ENCODE measurements around the gene CDK14.

The CDK14 gene

DNA sequence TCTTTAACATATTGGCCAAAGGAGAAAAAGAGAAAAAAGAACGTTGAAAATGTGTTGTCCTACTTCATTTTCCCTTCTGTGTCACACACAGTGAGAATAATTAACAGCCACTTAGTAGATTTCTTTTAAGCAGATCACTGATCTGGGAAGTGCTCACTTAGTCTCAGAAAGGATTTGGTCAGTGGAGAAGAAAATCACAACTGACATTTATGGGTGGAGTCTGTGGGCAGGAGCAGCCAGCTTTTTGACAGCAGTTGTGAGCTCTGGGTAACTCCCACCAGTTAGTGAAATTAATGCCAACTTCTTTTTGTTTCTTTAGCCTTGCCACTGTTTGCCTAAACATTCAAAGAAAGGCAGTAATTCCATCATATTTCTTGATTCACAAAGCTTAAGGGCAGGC, 49.7 kb downstream of the CDK14 start:
- DNase-seq, result no peak

DNA sequence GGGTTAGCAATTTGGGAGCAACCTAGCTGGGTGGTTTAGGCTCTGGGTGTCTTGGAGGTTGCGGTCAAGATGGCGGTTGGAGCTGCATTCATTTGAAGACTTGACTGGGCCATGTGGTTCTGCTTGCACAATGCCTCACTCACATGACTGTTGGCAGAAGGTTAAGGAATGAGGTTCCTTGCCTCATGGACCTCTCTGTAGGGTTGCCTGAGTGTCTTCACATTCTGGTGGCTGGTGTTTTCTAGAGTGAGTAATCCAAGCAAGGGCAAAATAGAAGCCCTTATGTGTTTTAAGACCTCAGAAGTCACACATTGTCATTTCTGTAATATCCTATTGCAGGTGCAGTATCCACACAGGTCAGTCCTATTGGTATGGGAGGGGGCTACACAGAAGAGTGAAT, 52.0 kb downstream of the CDK14 start:
- DNase-seq, result no peak

DNA sequence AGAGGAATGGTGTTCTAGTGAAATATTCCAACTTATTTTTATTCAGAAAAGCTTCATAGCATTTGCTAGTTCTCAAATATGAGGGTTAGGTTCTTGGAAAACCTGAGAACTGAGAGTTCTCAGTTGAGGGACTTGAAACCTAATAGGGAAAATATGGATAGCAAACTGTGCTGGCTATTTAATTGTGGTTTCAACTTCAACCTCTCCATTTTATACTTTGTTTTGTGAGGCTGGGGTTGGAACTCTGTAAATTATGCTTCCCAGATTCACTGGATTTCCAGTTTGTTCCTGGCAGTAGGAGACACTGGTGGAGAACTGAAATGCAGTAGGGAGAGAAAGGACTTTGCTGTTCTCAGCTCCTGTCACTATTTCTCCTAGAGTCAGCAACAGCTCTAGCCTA, 52.7 kb downstream of the CDK14 start:
- no peak for DNase-seq

DNA sequence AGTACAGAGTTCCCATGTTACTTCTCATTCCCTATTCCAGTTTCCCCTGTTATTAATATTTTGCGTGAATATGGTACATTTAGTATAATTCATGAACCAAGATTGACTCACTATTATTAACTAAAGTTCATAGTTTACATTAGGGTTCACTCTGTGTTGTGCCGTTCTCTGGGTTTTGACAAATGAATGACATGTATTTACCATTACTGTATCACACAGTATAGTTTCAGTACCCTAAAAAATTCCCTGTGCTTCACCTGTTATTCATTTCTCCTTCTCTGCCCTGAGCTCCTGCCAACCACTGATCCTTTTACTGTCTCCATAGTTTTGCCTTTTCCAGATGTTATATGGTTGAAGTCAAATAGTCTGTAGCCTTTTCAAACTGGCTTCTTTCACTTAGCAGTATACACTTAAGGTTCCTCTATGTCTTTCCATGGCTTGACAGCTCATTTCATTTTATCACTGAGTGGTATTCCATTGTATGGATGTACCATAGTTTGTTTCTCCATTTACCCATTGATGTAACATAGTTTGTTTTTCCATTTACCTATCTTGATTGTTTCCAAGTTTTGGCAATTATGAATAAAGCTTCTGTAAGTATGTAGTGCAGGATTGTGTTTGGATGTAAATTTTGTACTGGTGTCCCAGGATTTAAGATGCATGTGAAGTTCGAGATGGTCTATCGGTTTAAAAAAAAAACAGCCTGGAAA, 58.8 kb downstream of the CDK14 start:
- DNase-seq, result no peak

DNA sequence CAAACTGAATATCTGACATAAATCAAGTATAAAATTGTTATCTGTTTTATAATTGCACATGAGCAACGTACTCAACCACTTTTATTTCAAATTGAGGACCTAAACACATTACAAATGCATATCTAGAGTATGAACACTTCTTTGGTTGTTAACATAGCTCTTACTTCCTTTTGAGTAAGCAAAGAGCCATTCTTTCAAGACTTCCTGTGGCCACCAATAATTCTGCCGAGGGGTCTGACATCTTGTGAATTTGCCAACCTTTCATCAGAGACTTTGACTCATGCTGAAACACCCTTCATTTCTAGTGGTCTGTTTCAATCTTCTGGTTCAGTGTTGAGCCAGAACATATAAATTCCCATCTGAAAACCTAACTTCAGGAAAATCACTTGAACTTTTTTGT, 59.4 kb downstream of the CDK14 start:
- DNase-seq, result no peak

DNA sequence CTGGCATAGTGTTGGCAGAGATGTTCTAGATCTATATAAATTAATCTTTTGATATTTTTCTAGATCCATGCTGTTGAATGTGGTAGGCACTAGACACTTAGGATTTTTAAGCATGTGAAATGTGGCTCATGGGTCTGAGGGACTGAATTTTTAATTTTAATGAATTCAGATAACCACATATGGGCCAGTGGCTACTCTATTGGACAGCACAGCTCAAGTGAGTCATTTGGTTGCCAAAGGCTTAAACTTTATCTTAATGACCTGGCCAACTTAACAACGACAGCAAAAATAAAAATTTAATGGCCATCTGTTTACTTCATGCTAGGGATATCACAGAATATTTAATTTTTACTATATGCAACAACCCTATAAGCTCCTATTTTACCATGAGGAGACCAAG, 61.4 kb downstream of the CDK14 start:
- DNase-seq, result no peak

DNA sequence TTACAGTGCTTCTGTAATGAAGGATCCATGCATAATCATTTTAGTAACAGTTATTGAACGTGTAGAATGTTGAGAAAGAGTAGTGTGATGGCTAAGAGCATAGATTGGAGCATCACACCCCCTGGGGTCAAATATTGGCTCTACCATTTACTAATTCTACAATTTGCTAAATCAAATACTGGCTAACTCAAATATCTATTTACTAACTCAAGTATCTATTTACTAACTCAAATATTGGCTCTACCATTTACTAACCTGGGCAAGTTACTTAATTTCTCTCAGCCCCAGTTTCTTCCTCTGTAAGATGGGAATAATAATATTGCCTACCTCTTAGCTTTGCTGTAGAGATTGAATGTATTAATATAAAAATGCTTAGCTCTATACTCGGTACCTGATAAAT, 64.0 kb downstream of the CDK14 start:
- DNase-seq, result no peak

DNA sequence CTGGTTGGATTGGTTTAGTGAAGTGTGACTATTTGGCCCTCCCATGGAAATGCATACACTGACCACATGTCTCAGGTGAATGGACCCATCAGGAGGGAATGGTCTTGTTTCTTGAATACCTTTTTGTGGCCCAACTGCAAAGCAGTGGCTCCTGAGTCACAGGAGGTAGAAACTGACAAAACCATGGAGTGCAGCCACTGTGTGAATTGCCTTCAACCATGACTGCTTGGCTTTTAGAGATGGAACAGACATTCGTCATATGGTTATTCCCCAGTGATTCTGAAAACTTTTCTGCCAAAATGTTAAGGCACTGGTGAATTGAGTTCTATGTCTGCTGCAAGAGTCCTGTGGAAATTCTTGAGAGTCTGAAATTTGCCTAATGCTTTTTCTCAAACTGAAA, 64.7 kb downstream of the CDK14 start:
- DNase-seq, result no peak

DNA sequence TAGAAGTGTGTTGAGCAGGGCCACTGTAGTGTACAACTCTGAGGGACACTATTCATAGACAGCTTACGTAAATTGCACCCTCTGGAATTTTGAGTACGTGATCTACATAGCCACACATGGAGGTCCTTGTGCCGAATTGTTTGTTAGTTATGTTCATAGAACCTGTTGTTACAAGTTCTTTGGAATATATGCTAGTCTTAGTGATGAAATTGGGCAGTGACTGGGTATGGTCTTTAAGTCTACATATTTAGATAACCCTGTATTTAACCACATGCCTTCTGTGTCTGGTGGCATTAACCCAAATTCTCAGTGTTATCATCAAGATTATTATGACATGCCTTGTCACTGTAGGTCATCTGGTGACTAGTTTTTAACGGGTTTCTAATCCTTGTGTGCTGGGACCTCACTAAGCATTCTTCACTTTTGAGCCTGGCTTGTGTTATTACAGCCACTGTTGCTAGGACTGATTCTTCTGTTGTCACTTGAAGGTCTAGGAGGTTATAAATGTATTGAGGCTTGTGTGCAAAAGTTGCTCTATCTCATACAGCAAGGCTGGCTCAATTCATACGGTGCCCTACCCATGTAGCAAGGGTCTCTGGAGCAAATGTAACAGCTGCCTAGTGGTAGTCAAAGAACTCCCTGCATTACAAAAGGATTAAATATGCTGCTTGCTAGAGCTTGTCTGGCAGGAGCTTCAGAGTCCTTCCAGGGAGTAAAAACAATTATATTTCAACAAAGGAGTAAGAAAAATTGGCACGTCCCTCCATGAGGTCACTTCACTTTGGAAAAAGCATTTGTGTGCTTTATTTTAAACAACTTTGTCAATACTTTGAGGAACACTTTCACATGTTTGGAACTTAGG, 65.4 kb downstream of the CDK14 start:
- no peak for DNase-seq

DNA sequence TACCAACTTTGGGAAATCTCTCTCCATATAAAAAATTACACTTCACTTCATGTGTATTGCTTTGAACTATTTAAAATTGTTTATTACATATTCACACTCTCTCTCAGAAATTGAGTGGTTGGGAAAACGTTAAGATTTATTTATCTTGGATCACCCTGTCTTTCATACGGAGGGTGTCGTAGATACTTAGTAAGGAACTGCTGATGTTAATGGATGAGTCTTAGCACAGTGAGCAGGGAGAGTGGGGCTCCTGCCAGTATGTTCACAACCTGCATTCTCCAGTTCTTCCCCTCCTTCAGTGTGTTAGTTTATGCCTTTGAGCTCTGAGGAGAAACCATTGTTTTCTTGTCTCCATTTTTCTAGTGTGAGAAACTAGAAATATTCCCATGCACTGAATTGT, 67.1 kb downstream of the CDK14 start:
- DNase-seq, result no peak

DNA sequence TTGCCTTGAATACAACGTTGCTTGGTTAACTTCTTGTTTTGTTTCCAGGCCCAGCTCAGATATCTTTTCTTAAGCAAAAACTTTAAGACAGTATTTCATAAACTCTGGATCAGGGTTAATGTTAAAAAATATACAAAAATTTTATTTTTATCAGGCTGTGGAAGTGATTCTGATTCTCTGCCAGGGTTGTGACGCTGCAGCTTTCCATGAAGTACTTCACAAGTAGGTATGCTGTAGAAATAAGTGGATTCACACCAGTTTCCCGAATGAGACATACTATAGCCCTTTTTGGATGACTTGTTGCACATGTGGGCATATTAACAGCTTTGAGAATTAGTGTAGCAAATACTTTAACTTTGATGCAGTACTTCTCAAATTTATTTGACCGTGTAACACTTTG, 70.1 kb downstream of the CDK14 start:
- DNase-seq, result no peak

DNA sequence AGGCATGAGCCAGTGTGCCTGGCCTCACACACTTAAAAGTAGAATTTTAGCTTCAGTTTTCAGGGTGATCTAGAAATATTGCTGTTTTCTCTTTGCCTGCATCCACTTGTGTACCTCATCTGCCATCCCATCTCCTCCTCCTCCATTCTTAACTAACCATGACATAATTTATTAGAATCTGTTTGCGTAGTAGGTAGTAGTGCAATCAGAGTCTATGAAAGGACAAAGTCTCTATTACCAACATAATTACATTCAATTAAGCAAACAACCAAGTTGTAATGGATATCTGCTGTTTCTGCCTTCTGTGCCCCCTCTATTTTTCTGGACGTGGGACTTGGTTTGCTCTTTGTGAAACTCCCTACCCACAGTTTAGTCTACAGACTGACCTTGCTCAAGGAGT, 72.9 kb downstream of the CDK14 start:
- DNase-seq, result no peak

DNA sequence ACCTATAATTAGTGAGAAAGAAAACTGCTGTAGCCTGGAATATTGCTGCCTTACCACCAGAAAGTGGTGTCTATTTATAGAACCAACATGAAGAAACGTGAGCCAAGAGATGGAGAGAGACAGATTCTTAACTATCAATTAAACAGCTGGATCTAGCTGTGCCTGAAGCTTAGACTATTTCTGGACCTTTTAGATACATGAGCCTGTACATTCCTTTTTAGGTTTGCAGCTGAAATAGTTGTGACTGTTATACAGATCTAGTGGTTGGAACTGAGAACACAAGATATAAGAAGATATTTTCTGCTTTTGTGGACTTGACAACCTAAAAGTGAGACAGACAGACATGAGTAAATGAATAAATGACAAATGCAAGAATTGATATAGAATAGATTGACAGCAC, 73.4 kb downstream of the CDK14 start:
- no peak for DNase-seq

DNA sequence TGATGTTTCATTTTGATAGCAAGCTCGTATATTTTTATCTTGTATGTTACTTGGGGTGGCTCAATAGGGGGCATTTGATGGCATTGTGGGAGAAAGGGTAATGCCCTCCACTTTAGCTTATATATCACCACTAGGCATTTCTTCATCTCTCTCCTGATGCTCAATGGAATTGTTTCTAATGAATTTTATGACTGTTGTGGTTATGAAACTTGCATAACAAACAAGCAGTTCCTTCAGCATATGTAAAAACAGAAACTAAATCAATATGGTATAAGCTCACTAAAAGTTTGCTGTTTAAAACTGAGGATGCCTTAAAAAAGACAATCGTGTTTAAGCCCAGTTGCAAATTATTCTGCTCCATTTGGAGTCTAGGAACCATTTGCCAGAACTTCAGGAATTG, 75.5 kb downstream of the CDK14 start:
- no peak for DNase-seq

DNA sequence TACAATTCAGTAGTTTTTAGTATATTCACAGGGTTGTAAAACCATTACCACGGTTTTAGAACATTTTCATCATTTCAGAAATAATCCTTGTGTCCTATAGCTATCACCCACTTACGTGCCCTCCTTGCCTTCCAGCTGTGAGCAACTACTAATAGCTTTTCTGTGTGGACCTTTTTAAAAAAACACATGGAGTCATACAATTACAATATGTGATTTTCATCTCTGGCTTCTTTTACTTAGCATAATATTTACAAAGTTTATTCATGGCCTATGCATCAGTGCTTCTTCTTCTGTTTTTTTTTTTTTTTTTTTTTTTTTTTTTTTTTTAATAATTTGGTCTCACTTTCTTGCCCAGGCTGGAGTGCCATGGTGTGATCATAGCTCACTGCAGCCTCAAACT, 76.1 kb downstream of the CDK14 start:
- no peak for DNase-seq

DNA sequence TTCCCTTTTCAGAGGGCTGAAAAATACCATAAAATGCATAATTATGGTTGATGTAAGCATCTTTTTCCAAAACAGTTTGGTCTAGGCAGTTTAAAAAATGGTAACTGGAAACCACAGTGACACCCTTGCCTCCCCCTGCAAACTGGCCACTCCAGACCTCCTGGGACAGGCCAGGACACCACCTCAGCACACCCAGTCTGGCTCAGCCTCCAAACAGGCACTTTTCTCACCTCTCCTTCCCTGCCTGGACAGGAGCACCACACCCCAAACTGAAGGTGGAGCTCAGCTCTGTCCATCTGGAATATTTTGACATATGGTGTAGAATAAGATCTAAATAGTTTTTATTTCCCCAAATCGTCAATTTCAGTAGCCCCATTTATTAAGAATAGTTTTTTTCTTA, 78.5 kb downstream of the CDK14 start:
- DNase-seq, result no peak

DNA sequence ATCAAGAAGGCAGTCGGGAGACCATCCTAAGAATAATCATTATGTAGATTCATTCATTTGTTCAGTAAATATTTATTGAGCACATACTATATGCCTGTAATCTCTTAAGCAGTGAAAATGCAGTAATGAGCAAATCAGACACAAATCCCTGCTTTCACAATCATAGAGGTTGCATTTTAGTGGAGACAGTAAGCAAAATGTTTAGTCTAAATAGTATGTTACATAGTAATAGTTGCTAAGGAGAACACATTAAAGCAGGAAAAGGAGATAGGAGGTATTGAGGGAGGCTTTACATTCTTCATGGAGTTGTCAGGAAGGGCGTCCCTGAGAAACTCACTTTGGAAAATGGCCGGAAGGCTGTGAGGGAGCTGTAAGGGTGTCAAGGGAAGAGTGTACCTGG, 79.9 kb downstream of the CDK14 start:
- no peak for DNase-seq

DNA sequence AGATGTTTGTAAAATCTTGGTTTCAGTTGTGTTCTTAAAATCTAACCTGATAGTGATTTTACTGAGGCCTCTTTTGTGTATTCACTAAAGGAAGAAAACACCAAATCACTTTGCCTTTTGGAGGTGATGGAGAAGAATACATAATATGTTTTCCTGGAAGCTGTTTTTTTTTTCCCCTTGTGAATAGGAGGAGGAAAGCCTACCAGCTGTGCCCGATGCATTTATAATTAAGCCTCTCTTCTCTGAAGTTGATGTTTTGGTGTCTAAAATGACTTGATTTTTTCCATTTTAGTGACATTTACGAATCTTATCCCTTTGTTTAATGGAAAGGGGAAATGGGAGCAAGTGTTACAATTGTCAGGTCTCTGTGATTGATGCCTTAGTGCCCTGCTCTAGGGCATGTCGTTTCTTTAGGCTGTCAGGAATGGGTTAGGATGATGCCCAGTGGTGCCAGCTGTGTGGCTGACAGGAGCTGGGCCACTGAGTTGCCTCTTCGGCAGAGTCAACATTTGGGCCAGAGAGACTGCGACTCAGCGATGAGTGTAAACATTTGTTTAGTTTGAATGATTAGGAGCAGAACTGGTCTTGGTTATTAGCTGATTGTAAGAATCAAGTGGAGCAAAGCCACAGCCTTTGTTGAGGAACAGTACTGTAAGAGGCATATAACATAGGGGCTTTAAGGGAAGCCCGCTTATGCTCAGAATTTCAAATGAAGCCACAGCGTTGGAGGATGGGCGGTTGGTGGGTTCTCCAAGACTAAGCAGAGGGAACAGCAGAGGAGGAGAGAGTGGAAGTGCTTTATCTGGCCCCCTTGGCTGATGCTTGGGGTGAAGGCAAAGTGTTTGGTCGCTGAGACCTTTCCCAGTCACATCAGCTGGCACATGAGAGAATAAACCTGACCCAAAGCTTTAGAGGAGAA, 81.6 kb downstream of the CDK14 start:
- no peak for DNase-seq

DNA sequence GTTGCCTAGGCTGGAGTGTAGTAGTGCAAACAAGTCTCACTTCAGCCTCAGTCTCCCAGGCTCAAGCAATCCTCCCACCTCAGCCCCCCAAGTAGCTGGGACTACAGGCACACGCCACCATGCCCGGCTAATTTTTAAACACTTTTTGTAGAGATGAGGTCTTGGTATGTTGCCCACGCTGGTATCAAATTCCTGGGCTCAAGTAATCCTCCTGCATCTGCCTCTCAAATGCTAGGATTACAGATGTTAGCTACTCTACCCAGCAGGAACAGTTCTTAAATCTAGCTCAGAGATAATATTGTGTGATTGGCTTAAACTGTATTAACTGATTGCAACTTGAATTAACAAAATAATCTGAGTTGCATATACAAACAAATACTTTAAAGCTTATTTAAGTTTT, 82.9 kb downstream of the CDK14 start:
- DNase-seq, result no peak

DNA sequence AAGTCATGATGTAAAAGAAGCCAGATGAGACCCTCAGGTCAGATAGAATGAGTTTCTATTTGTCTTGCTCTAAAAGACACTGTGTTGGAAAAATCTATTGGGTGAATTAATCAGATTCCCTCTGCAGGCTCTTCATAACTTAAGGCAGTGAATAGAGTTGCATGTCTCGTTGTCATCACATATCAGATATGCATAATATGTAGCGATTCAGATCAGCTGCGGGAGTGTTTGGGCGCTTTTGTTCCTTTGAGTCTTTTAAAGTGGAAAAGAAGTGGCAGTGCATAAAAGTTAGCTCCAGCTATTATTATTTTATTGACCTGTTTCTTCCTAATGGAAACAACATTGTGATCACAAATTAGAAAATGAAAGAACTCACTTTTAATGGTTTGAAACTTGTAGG, 84.4 kb downstream of the CDK14 start:
- no peak for DNase-seq

DNA sequence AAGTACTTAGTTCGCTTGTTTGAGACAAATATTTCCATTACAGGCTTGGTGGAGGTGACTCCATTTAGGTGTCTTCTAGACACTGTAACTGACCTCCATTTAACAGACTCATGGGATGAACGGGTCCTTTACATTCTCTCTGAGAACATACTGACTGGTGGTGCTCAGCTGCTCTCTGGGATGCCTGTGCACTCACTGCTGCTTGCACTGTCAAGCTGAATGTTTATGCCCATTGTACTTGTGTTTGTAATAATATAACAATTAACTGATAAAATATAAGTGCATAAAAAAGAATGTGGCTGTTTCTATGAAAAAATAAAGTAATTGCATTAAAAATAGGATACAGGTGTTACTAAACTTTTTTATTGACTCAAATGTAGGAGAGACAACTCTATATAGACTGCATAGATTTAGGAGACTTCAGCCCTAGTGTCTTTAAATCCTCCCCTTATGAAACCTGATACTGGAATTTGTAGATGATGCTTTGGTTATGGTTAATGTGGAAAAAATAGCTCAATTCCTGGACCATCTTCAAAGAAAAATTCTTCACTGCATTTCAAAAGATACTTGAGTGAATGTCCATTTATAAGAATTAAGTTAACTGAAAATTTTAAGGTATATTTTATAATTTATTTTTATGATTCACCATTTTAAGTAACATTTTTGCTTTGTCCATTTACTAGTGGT, 85.4 kb downstream of the CDK14 start:
- DNase-seq, result no peak

DNA sequence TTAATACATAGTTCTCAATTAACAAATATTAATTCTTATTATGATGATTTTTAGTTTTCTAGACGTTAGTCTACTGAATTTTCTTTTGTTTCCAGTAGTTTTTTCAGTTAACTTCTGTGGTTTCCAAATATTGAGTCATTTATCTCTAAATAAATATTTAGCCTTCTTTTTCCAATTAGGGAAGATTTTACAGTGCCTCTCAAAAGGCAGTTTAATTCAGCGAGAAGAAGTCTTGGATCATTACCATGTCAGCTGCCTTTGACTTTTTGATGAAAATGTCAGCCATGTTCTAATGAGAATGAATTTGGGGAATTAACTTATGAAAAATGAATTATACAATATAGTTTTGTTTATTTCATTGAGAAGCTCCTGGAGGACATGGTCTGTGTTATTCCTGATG, 90.0 kb downstream of the CDK14 start:
- no peak for DNase-seq

DNA sequence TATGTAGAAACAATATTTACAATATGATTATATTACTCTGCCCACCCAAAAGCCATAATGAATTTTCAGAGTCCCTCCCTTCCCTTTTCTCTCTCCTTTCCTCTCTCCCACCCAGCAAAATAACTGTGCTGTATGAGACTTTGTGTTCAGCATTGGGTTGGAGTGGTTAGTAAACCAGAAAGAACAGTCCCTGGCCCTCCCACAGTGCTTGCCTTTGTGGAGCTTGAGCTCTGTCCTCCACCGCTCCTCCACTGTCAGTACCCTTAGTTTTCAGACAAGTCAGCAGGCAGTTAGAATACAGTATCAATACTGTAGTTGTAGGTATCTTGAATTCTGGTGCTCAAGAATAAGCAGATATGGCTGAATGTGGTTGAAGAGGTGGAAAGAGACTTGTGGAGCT, 92.7 kb downstream of the CDK14 start:
- no peak for DNase-seq
